GM10847 (cell line): ENCODE measurements around the gene STARD6.

Source experiments
- POLR2A ChIP-seq: IDR thresholded peaks from 2 replicates; pipeline ENCODE4 v1.6.1; 2011; ENCODE audit not compliant: insufficient read length; ENCODE audit errors: extremely low read depth

Gene STARD6

DNA sequence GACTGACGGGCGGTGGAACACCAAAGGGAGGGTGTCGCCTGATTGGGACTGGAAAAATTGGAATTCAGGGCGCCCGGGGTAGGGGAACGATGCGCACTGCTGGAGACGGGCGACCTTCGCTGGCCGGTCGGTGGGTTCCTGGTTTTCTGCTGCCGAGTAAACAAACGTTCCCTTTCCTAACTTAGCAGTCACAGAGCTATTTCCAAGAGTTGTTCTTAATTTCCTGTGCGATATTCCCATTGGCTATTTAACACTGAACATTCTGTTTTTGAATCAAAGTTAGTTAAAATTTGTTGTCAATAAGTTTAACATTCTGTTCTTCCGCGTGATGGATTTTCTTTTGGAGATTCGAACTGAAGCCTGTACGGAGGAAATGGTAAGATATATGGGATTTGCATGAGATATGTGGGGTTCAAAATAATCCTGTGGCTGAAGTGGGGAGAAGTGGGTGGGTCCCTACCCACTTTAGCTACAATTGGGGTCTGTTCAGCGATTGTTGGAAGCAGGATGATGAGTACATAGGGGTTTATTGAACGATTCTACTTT is 910 bp upstream of the STARD6 start:
- no peak for TF ChIP-seq POLR2A

GRCh38 chr18:54357082-54357659 is 487 bp downstream of the STARD6 start:
- TF ChIP-seq POLR2A, result no peak

GRCh38 chr18:54351186-54351585 is 6.5 kb downstream of the STARD6 start:
- TF ChIP-seq POLR2A, result no peak

- no peak for TF ChIP-seq POLR2A
Observed at GRCh38 chr18:54338230-54338629, 19.4 kb downstream of the STARD6 start.

DNA sequence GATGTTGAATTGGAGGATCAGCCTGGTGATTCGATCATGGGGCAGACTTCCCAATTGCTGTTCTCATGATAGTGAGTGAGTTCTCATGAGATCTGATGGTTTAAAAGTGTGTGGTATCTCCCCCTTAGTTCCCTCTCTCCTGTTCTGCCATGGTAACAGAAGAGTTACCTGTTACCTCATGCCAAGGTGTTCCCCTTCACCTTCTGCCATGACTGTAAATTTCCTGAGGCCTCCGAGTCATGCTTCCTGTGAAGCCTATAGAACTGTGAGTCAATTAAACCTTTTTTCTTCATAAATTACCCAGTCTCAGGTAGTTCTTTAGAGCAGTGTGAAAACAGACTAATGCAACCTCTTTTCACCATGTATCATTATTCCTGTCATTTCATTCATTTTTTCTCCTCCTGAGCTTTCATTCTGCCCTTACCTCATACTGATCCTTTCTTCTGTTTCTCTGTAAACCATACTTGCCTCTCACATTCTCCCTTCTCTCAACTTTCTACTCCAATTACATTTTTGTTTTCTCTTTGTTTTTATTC is 22.0 kb downstream of the STARD6 start:
- no peak for TF ChIP-seq POLR2A

DNA sequence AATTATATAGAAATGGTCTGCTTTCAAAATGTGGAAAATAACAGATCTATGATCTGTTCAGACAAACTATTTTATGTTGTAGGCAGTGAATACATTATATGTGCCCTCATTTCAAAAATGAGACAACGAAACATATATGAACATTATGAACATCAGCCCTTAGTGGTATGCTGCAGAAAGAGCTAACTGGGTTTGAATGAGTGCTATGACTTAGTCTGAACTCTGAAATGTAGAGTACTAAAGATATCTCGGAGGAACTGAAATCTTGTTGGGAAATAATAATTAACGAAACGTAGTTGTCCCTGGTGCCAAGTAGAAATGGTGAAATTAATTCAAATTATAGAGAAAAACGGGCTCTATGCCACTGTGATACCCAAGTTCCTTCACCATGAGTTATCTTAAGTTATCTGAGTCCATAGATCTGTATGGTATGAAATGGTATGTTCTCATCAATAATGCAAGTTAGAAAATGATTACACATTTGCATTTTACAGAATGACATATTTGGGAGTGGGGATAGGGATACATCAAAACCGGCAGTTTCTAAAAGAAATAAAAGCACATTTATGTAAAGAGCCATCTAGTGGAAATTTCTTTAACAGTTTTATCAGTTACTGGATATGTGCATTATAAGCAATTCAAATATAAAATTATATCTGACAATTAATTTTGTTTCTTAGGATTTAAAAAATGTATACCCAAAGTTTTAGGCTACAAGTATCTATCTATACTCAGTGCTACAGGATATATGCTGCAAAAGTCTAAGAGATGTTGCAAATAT is 26.7 kb downstream of the STARD6 start:
- TF ChIP-seq POLR2A, result no peak

DNA sequence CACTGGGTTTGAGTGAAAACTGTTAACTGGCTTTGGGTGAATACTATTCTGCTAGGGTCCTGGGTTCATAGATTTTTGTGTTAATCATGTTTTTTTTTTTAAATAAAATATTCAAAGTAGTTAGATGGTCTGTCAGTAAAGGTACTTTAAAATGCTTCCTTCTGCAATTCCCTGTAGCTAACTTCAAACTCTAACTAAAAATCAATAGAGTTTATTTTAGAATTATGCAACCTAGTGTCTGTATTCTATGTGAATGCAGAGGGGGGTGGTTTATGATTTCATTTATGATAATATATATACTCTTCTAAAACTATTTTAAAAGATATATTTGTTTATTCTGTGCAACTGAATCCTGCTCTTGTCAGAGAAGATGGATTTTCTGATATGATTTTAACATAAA is 27.9 kb downstream of the STARD6 start:
- TF ChIP-seq POLR2A, result no peak

DNA sequence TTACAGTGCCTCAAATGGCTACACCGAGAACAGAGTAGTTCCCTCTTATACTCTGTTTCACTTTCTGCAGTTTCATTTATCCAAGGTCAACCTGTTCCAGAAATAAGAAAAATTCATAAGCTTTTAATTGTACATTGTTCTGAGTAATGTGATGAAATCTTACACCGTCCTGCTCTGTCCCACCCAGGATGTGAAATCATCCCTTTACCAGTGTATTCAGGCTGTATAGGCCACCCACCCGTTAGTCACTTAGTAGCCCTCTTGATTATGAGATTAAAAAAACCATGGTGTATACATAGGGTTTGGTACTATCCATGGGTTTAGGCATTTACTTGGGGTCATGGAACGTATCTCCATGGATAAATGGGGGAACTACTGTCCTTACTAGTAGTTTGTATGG is 29.8 kb downstream of the STARD6 start:
- no peak for TF ChIP-seq POLR2A

DNA sequence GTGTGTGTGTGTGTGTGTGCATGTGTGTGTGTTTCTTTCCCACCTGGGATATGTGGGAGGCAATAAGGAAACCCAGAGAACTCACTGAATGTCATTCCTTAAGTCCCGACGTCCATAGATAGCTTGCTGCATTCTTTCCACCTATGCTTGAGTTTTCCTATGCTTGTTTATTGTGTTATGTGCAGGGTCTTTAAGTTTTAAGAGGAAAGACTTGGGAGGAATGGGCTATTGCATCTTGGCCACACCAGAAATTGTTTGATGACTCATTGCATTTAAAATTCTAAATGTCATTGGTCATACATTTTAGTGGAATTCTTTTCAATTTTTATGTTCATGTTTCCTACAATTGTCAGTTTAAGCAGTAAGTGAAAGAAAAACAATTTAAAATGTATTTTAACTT is 33.7 kb downstream of the STARD6 start:
- no peak for TF ChIP-seq POLR2A

GRCh38 chr18:54323561-54323960 is 34.1 kb downstream of the STARD6 start:
- TF ChIP-seq POLR2A, result no peak

GRCh38 chr18:54316071-54316820 is 41.4 kb downstream of the STARD6 start:
- TF ChIP-seq POLR2A, result no peak

- TF ChIP-seq POLR2A, result no peak
Observed at GRCh38 chr18:54303408-54303807, 54.2 kb downstream of the STARD6 start.

- no peak for TF ChIP-seq POLR2A
Observed at GRCh38 chr18:54296062-54296461, 61.6 kb downstream of the STARD6 start.

DNA sequence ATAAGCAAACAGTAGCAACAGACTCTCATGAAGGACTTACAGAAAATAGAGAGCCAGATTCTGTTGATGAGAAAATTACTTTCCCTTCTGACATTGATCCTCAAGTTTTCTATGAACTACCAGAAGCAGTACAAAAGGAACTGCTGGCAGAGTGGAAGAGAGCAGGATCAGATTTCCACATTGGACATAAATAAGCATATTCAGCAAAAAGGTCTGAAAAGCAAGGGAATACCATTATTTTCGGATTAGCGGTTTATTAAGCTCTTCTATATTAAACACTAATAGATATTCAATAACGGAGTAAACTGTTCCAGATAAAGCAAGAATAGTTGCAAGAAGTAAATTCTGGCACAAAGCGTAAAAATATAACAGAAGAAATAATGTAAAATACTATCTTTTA is 63.4 kb downstream of the STARD6 start:
- no peak for TF ChIP-seq POLR2A

DNA sequence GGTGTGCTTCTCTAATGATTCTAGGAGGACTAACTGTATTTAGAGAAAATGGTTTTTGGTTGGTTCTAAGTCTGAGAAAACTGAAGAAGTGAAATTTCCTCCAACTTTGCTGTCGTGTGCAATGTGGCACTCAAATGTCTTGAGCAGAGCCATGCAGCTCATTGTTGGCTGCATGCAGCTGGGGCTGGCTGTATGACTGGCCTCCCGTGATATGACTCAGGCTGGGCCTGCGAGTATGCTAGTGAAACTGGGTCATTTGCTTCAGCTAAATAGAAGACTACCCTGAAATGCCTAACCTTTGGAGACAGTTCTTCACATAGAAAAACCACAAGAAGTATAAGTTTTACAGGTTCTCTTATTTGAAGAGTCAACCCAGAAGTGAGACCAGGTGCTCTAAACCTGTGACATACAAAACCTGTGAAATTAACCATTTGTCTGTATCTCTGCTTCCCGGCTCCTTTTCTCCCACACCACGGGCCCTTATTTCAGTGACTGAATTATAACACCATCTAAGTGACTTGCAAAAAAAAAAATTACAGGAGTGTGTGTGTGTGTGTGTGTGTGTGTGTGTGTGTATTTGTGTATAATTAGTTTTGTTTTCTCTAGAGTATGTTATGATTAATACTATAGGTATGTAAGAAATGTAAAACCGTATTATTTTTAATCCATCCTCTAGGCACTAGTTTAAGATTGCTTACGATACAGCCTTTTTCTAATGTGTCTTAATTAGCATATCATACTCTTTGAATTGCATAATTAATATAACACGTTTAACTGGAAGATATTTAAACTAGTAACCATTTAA is 72.5 kb downstream of the STARD6 start:
- no peak for TF ChIP-seq POLR2A
